H1 (cell line): ENCODE data around the gene LEO1.

ENCODE experiments used
- CTCF ChIP-seq, 3 experiments: IDR thresholded peaks; 1 replicate in 2 of 3; 2 replicates in 1 of 3; pipeline versions ENCODE4 v1.5.1 to v1.6.1; 2011; ENCODE audit warnings: low read length in 3 of 3, mild to moderate bottlenecking in 3 of 3, inconsistent platforms in 2 of 3, low read depth in 1 of 3, moderate library complexity in 1 of 3; ENCODE audit not compliant: insufficient read depth in 1 of 3; ENCODE audit errors: control extremely low read depth in 1 of 3
- EP300 ChIP-seq, 2 experiments: IDR thresholded peaks; 1 replicate in 1 of 2; 2 replicates in 1 of 2; pipeline ENCODE4 v1.6.1; 2011 to 2012; ENCODE audit warnings: low read depth in 2 of 2, low read length in 2 of 2, mild to moderate bottlenecking in 2 of 2, borderline replicate concordance in 1 of 2, inconsistent platforms in 1 of 2, moderate library complexity in 1 of 2
- EZH2 ChIP-seq: fragments of 200-600 bp; sonication (generic); IDR thresholded peaks from 2 replicates; pipeline ENCODE4 v1.7.1; 2012; ENCODE audit warnings: low read depth, mild to moderate bottlenecking, moderate library complexity, low read length, inconsistent platforms; ENCODE audit not compliant: severe bottlenecking
- MAFK ChIP-seq: IDR thresholded peaks from 2 replicates; pipeline ENCODE4 v1.6.1; 2012; ENCODE audit warnings: low read depth, mild to moderate bottlenecking, improper control_type of control experiment, low read length
- MAX ChIP-seq: IDR thresholded peaks from 2 replicates; pipeline ENCODE4 v1.6.1; 2012; ENCODE audit warnings: inconsistent platforms
- RAD21 ChIP-seq, 2 experiments: IDR thresholded peaks in 1 of 2; conservative IDR thresholded peaks in 1 of 2; 2 replicates each; pipeline ENCODE4 v1.6.1; 2011; ENCODE audit warnings: low read depth in 2 of 2, low read length in 2 of 2, improper control_type of control experiment in 1 of 2, inconsistent platforms in 1 of 2, mild to moderate bottlenecking in 1 of 2, moderate library complexity in 1 of 2
- RFX5 ChIP-seq: IDR thresholded peaks from 2 replicates; pipeline ENCODE4 v1.6.1; 2011; ENCODE audit warnings: low read depth, low read length, improper control_type of control experiment, borderline replicate concordance
- RXRA ChIP-seq: IDR thresholded peaks from 2 replicates; pipeline ENCODE4 v1.6.1; 2011; ENCODE audit warnings: low read depth, mild to moderate bottlenecking, low read length, moderate library complexity; ENCODE audit not compliant: insufficient read depth
- SRF ChIP-seq: IDR thresholded peaks from 2 replicates; pipeline ENCODE4 v1.6.1; 2011; ENCODE audit warnings: mild to moderate bottlenecking, low read depth, low read length, moderate library complexity

DNA sequence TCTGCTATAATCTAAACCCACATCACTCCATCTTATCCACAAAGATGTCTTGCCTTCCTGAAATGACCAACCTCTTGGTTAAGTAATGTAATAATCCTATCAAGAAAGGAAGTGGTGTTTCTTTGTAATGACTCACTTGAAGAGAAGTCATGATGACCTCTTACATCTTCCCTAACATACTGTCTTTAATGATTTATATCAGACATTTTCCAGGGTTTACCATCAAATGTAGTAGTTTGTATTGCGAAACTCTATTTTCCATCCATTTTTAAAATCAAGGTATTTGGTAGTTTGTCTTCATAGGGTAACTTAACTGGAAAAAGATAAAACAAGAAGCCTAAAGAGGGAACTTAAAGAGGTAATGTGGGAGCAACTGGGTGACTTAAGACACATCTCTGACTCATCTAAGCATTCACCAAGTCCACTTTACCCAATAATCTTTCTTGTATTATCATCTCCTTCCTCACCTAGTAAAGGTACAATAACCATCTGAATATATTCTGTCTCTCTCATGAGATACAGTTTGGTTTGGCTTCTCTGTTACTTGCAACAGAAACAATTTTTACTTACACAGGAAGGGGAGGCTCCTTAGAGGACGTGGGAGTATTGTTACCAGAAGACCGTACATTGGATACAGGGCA lies 41.7 kb upstream of the LEO1 start:
- TF ChIP-seq CTCF (IDR thresholded peaks at IDR 0.05; ENCODE audit: control extremely low read depth in 1 of 3, insufficient read depth in 1 of 3, low read depth in 1 of 3, low read length in 3 of 3), result no peak
- TF ChIP-seq RFX5, result no peak
- TF ChIP-seq EP300 (IDR thresholded peaks at IDR 0.05; ENCODE audit: borderline replicate concordance in 1 of 2, low read depth in 2 of 2, low read length in 2 of 2), result no peak
- TF ChIP-seq SRF, result no peak
- TF ChIP-seq MAX, result no peak
- no peak for TF ChIP-seq MAFK
- TF ChIP-seq RXRA, result no peak
- no peak for TF ChIP-seq EZH2
- TF ChIP-seq RAD21 (IDR thresholded peaks at IDR 0.05 in 1 of 2, conservative IDR thresholded peaks at IDR 0.05 in 1 of 2; ENCODE audit: low read depth in 2 of 2, low read length in 2 of 2), result no peak
